GM23338 (cell line): ENCODE results near the gene FOXK2. TPM values are rescaled to one million over a fixed set of nuclear protein-coding genes. Genes with fewer than 3 reads are reported as not detected.

ENCODE experiments used
- ATAC-seq: fragments of 200-7000 bp; cut with Tn5 transposase; 3 replicates; pipeline ENCODE4 v1.9.1; 2020
- DNase-seq: peaks from one replicate; pipeline ENCODE4 v3.0.0-alpha.2; 2015; ENCODE audit warnings: low spot score
- H2AFZ ChIP-seq: fragments of 200-600 bp; sonication (generic); 2 replicates; pipeline ENCODE4 v1.8.0; 2016; ENCODE audit warnings: antibody characterized with exemption, mild to moderate bottlenecking, moderate library complexity
- H3F3A ChIP-seq: fragments of 200-600 bp; sonication (generic); replicated peaks from 2 replicates; pipeline ENCODE4 v1.8.0; 2017; ENCODE audit warnings: antibody characterized with exemption, mixed run types, low read depth
- H3K27ac ChIP-seq: fragments of 200-600 bp; sonication (generic); 2 replicates; pipeline ENCODE4 v1.6.1; 2016; ENCODE audit warnings: low read depth
- H3K27me3 ChIP-seq: fragments of 200-600 bp; sonication (generic); 2 replicates; pipeline ENCODE4 v1.8.0; 2016; ENCODE audit warnings: mild to moderate bottlenecking, mixed run types, moderate library complexity; ENCODE audit not compliant: insufficient read depth
- H3K36me3 ChIP-seq: fragments of 200-600 bp; sonication (generic); 2 replicates; pipeline ENCODE4 v1.8.0; 2016; ENCODE audit warnings: mild to moderate bottlenecking; ENCODE audit not compliant: insufficient read depth
- H3K4me1 ChIP-seq: fragments of 200-600 bp; sonication (generic); 2 replicates; pipeline ENCODE4 v1.8.0; 2016; ENCODE audit warnings: mild to moderate bottlenecking, moderate library complexity; ENCODE audit not compliant: insufficient read depth
- H3K4me2 ChIP-seq: fragments of 200-600 bp; sonication (generic); 2 replicates; pipeline ENCODE4 v1.7.1; 2017; ENCODE audit warnings: mixed run types
- H3K4me3 ChIP-seq: fragments of 200-600 bp; sonication (generic); 2 replicates; pipeline ENCODE4 v1.6.1; 2016; ENCODE audit warnings: mixed run types
- H3K79me2 ChIP-seq: fragments of 200-600 bp; sonication (generic); replicated peaks from 2 replicates; pipeline ENCODE4 v1.8.0; 2017; ENCODE audit warnings: mild to moderate bottlenecking; ENCODE audit not compliant: insufficient read depth
- H3K9me2 ChIP-seq: fragments of 200-600 bp; sonication (generic); 2 replicates; pipeline ENCODE4 v1.8.0; 2017; ENCODE audit not compliant: insufficient read depth
- H4K20me1 ChIP-seq: fragments of 200-600 bp; sonication (generic); replicated peaks from 2 replicates; pipeline ENCODE4 v1.8.0; 2017; ENCODE audit warnings: mild to moderate bottlenecking; ENCODE audit not compliant: insufficient read depth
- H3K27ac Mint-ChIP-seq: 2 replicates; pipeline ENCODE4 v1.8.0; 2020; ENCODE audit warnings: inconsistent platforms, mild to moderate bottlenecking, moderate library complexity, mixed read lengths
- H3K27me3 Mint-ChIP-seq: 3 replicates; pipeline ENCODE4 v1.8.0; 2022; ENCODE audit warnings: low read depth, mild to moderate bottlenecking, moderate library complexity, mixed read lengths, inconsistent platforms; ENCODE audit not compliant: insufficient read depth, poor library complexity
- H3K36me3 Mint-ChIP-seq: 3 replicates; pipeline ENCODE4 v1.8.0; 2021; ENCODE audit warnings: low read depth, mild to moderate bottlenecking, inconsistent platforms, moderate library complexity, mixed read lengths
- H3K4me1 Mint-ChIP-seq: 3 replicates; pipeline ENCODE4 v1.8.0; 2020; ENCODE audit warnings: mild to moderate bottlenecking, inconsistent platforms, mixed read lengths
- H3K4me3 Mint-ChIP-seq: 3 replicates; pipeline ENCODE4 v1.8.0; 2021; ENCODE audit warnings: moderate library complexity, mild to moderate bottlenecking, inconsistent platforms, mixed read lengths
- H3K9me3 Mint-ChIP-seq: 3 replicates; pipeline ENCODE4 v1.8.0; 2020; ENCODE audit warnings: moderate library complexity, mild to moderate bottlenecking, inconsistent platforms, mixed read lengths
- CREB1 ChIP-seq: fragments of 250-450 bp; sonication (Bioruptor Pico); IDR thresholded peaks from 2 replicates; pipeline ENCODE4 v1.5.0; 2020; ENCODE audit warnings: low read depth, mild to moderate bottlenecking, moderate library complexity
- CTCF ChIP-seq, 2 experiments: fragments of 200-600 bp in 1 of 2; sonication (generic) in 1 of 2; conservative IDR thresholded peaks; 2 replicates each; pipeline versions ENCODE4 v1.5.1 to v1.6.1; 2016 to 2017; ENCODE audit warnings: antibody characterized with exemption in 2 of 2, low read depth in 2 of 2, mild to moderate bottlenecking in 2 of 2, moderate library complexity in 1 of 2
- ETS1 ChIP-seq: IDR thresholded peaks from 2 replicates; pipeline ENCODE4 v1.6.1; 2016; ENCODE audit warnings: antibody characterized with exemption
- EZH2 ChIP-seq: fragments of 200-600 bp; sonication (generic); IDR thresholded peaks from one replicate; pipeline ENCODE4 v1.8.0; 2017; ENCODE audit warnings: antibody characterized with exemption, mild to moderate bottlenecking, low read depth; ENCODE audit not compliant: unreplicated experiment
- JUNB ChIP-seq: IDR thresholded peaks from one replicate; pipeline ENCODE4 v1.6.1; 2016; ENCODE audit warnings: antibody characterized with exemption; ENCODE audit not compliant: unreplicated experiment
- STAT1 ChIP-seq: IDR thresholded peaks from one replicate; pipeline ENCODE4 v1.6.1; 2016; ENCODE audit warnings: antibody characterized with exemption; ENCODE audit not compliant: unreplicated experiment
- polyA plus RNA-seq: library from polyadenylated mRNA; unstranded; fragments of >200 nt; fragmentation: Nextera tagmentation; extraction: Ambion mirVana; gene quantifications from 2 replicates; pipeline ENCODE4 v1.2.1, GENCODE V29; 2016
- total RNA-seq: library from RNA; depleted of rRNA; stranded (reverse); fragments of >200 nt; shearing (Covaris generic); gene quantifications from 2 replicates; pipeline ENCODE4 v1.2.3, GENCODE V29; 2014

The FOXK2 gene
- total and polyA plus RNA-seq, 2 experiments from 2014 or later = 12.3 to 66.0 TPM

- peaks cover 95% of the 10 kb centered on the region for H4K20me1 ChIP-seq
Observed at GRCh38 chr17:82548681-82549303, 29.3 kb downstream of the FOXK2 start.

GRCh38 chr17:82551779-82552457 is 32.4 kb downstream of the FOXK2 start:
- Histone ChIP-seq H3K36me3 (no peaks in the 10 kb centered on the region), H3K4me3 (no peak overlapping the region), H3K4me2 (no peak overlapping the region), H3K4me1 (peaks cover 28% of the 10 kb centered on the region), H3K79me2 (peaks cover 100% of the 10 kb centered on the region), H3K27me3 (no peaks in the 10 kb centered on the region), H3K27ac (0 out of 2 replicates have a peak overlapping the region, but pooled peaks have one; percentile 42), H4K20me1 (peaks cover 79% of the 10 kb centered on the region), H2AFZ (no peak overlapping the region), H3F3A (peaks cover 10% of the 10 kb centered on the region; the same call in 1 of the 2 replicates), H3K9me2 (no peaks in the 10 kb centered on the region)
- DNase-seq = peak; percentile 53
- Mint-ChIP-seq H3K4me3 (no peak overlapping the region), H3K9me3 (no peaks in the 10 kb centered on the region; the same call in 2 of the 3 replicates), H3K36me3 (0 out of 3 replicates have a peak, but pooled peaks cover 3% of the 10 kb centered on the region), H3K4me1 (peaks cover 30% of the 10 kb centered on the region), H3K27ac (peak overlapping the region; percentile 74; the same call in 1 of the 2 replicates), H3K27me3 (peaks cover 12% of the 10 kb centered on the region)
- peak; percentile 80 for ATAC-seq
- TF ChIP-seq CTCF (conservative IDR thresholded peaks at IDR 0.05; ENCODE audit: low read depth in 2 of 2) = peak; percentile 50 to 64
- no peak for TF ChIP-seq CREB1

More at GRCh38 chr17:82548681-82549303, 29.3 kb downstream of the FOXK2 start:
- H3K9me2 ChIP-seq = no peaks in the 10 kb centered on the region
- no peaks in the 10 kb centered on the region for H3K27me3 ChIP-seq
- no peak overlapping the region for H2AFZ ChIP-seq
- TF ChIP-seq JUNB (no peak), EZH2 (no peak)
- H3K36me3 Mint-ChIP-seq = 0 out of 3 replicates have a peak, but pooled peaks cover 3% of the 10 kb centered on the region
- H3K4me2 ChIP-seq = no peak overlapping the region
- no peaks in the 10 kb centered on the region; the same call in 1 of the 3 replicates for H3K9me3 Mint-ChIP-seq
- no peak overlapping the region for H3K4me3 ChIP-seq
- no peak overlapping the region for H3K4me3 Mint-ChIP-seq
- no peaks in the 10 kb centered on the region; the same call in 1 of the 2 replicates for H3K36me3 ChIP-seq
- peaks cover 23% of the 10 kb centered on the region for H3K4me1 ChIP-seq
- ATAC-seq = no peak
- peaks cover 26% of the 10 kb centered on the region for H3K4me1 Mint-ChIP-seq
- DNase-seq = no peak
- H3F3A ChIP-seq = peaks cover 10% of the 10 kb centered on the region; the same call in 1 of the 2 replicates
- no peak overlapping the region for H3K27ac Mint-ChIP-seq
- no peak overlapping the region for H3K27ac ChIP-seq
- peaks cover 100% of the 10 kb centered on the region for H3K79me2 ChIP-seq
- H3K27me3 Mint-ChIP-seq = peaks cover 12% of the 10 kb centered on the region

- Histone ChIP-seq H4K20me1 (peaks cover 78% of the 10 kb centered on the region), H3K27ac (peak overlapping the region; percentile 42; the same call in 1 of the 2 replicates), H3K4me1 (peaks cover 28% of the 10 kb centered on the region), H3K36me3 (no peaks in the 10 kb centered on the region), H3K4me3 (no peak overlapping the region), H3K4me2 (peak overlapping the region; percentile 57; the same call in 1 of the 2 replicates), H3K79me2 (peaks cover 100% of the 10 kb centered on the region), H3K9me2 (no peaks in the 10 kb centered on the region), H3K27me3 (no peaks in the 10 kb centered on the region), H2AFZ (no peak overlapping the region), H3F3A (peaks cover 12% of the 10 kb centered on the region; the same call in 1 of the 2 replicates)
- H3K27me3 Mint-ChIP-seq = peaks cover 12% of the 10 kb centered on the region
- no peak for ATAC-seq
- peaks cover 30% of the 10 kb centered on the region for H3K4me1 Mint-ChIP-seq
- H3K36me3 Mint-ChIP-seq = 0 out of 3 replicates have a peak, but pooled peaks cover 4% of the 10 kb centered on the region
- TF ChIP-seq CTCF (conservative IDR thresholded peaks at IDR 0.05; ENCODE audit: low read depth in 2 of 2) = no peak
- TF ChIP-seq JUNB = no peak
- no peak for TF ChIP-seq STAT1
- TF ChIP-seq CREB1 = no peak
- TF ChIP-seq EZH2 = no peak
- TF ChIP-seq ETS1 = no peak
- no peaks in the 10 kb centered on the region; the same call in 2 of the 3 replicates for H3K9me3 Mint-ChIP-seq
- DNase-seq = no peak
- H3K4me3 Mint-ChIP-seq = no peak overlapping the region
- no peak overlapping the region for H3K27ac Mint-ChIP-seq
Observed at GRCh38 chr17:82552580-82552979, 33.0 kb downstream of the FOXK2 start.
